HG02759 (cell line): Measurements from ENCODE around the gene GOLGA3.
"Not testable (repeated sequence)": the region's sequence is repeated elsewhere in the genome, so short reads cannot be mapped to it uniquely, and the experiment has no call there.

Experiments
- ATAC-seq: cut with Tn5 transposase; IDR thresholded peaks from one replicate; pipeline ENCODE4 v1.9.1; 2021; ENCODE audit warnings: mild to moderate bottlenecking, moderate library complexity; ENCODE audit not compliant: unreplicated experiment

Gene GOLGA3

GRCh38 chr12:132781938-132782337 is 46.7 kb downstream of the GOLGA3 start:
- ATAC-seq, result no peak

GRCh38 chr12:132779781-132780353 is 48.8 kb downstream of the GOLGA3 start:
- no peak for ATAC-seq

- ATAC-seq, result no peak
These were observed 51.1 kb downstream of the GOLGA3 start for GRCh38 chr12:132777614-132778013.

GRCh38 chr12:132776816-132777568 is 51.7 kb downstream of the GOLGA3 start:
- ATAC-seq, result no peak

- ATAC-seq, result not testable (repeated sequence)
These were observed 52.4 kb downstream of the GOLGA3 start for GRCh38 chr12:132776230-132776625.

GRCh38 chr12:132775502-132776229 is 53.0 kb downstream of the GOLGA3 start:
- no peak for ATAC-seq

GRCh38 chr12:132774646-132775275 is 53.9 kb downstream of the GOLGA3 start:
- ATAC-seq, result no peak

- ATAC-seq, result no peak
These were observed 54.5 kb downstream of the GOLGA3 start for GRCh38 chr12:132774159-132774558.

- no peak for ATAC-seq
These were observed 55.4 kb downstream of the GOLGA3 start for GRCh38 chr12:132773077-132773955.

GRCh38 chr12:132772606-132773005 is 56.1 kb downstream of the GOLGA3 start:
- no peak for ATAC-seq

GRCh38 chr12:132771126-132771838 is 57.4 kb downstream of the GOLGA3 start:
- peak; percentile 49 for ATAC-seq

GRCh38 chr12:132766380-132767085 is 62.1 kb downstream of the GOLGA3 start:
- ATAC-seq, result no peak

GRCh38 chr12:132765361-132765760 is 63.3 kb downstream of the GOLGA3 start:
- no peak for ATAC-seq

- ATAC-seq, result no peak
These were observed 64.4 kb downstream of the GOLGA3 start for GRCh38 chr12:132764231-132764630.

GRCh38 chr12:132761921-132762583 is 66.6 kb downstream of the GOLGA3 start:
- peak; percentile 79 for ATAC-seq

GRCh38 chr12:132761032-132761920 is 67.4 kb downstream of the GOLGA3 start, which contains the start of gene ANKLE2:
ANKLE2 (minus strand) TSS chr12:132761832; CDS start chr12:132761798, 34 bp downstream.
- peak; percentile 46 for ATAC-seq

- no peak for ATAC-seq
These were observed 69.3 kb downstream of the GOLGA3 start for GRCh38 chr12:132759359-132759758.

- ATAC-seq, result not testable (repeated sequence)
These were observed 69.8 kb downstream of the GOLGA3 start for GRCh38 chr12:132758825-132759224.
